H9 (cell line): ENCODE data around the gene CLECL1. TPM values are rescaled to one million over a fixed set of nuclear protein-coding genes. Genes with fewer than 3 reads are reported as not detected.

Experiments
- DNase-seq: peaks from one replicate; pipeline ENCODE4 v3.0.0-alpha.2; 2017
- H2AFZ ChIP-seq: one replicate; pipeline ENCODE4 v1.6.1; 2013; ENCODE audit warnings: mild to moderate bottlenecking, low read length, control low read depth, moderate library complexity
- H2AK5ac ChIP-seq: 2 replicates; pipeline ENCODE4 v1.6.1; 2013; ENCODE audit warnings: low read length, control low read depth, mixed read lengths; ENCODE audit not compliant: insufficient read length
- H2BK120ac ChIP-seq: one replicate; pipeline ENCODE4 v1.6.1; 2013; ENCODE audit warnings: low read depth, mild to moderate bottlenecking, low read length, control low read depth, inconsistent platforms; ENCODE audit not compliant: poor library complexity, severe bottlenecking
- H2BK12ac ChIP-seq: 2 replicates; pipeline ENCODE4 v1.6.1; 2013; ENCODE audit warnings: low read length, control low read depth, mixed read lengths, low read depth; ENCODE audit not compliant: insufficient read length
- H2BK15ac ChIP-seq: 2 replicates; pipeline ENCODE4 v1.6.1; 2013; ENCODE audit warnings: low read depth, low read length, control low read depth
- H2BK20ac ChIP-seq: one replicate; pipeline ENCODE4 v1.6.1; 2013; ENCODE audit warnings: low read depth, mild to moderate bottlenecking, low read length, control low read depth, inconsistent platforms; ENCODE audit not compliant: poor library complexity, severe bottlenecking
- H2BK5ac ChIP-seq: 2 replicates; pipeline ENCODE4 v1.6.1; 2013; ENCODE audit warnings: low read length, control low read depth, mixed read lengths; ENCODE audit not compliant: insufficient read length
- H3K14ac ChIP-seq: 2 replicates; pipeline ENCODE4 v1.6.1; 2013; ENCODE audit warnings: low read length, control low read depth; ENCODE audit not compliant: insufficient read depth
- H3K18ac ChIP-seq: 2 replicates; pipeline ENCODE4 v1.6.1; 2013; ENCODE audit warnings: low read depth, mild to moderate bottlenecking, mixed read lengths, low read length, control low read depth; ENCODE audit not compliant: insufficient read length
- H3K23ac ChIP-seq: 2 replicates; pipeline ENCODE4 v1.6.1; 2013; ENCODE audit warnings: low read length, control low read depth, mixed read lengths, low read depth; ENCODE audit not compliant: insufficient read length
- H3K23me2 ChIP-seq: 2 replicates; pipeline ENCODE4 v1.6.1; 2013; ENCODE audit warnings: low read depth, mild to moderate bottlenecking, mixed read lengths, low read length, control low read depth; ENCODE audit not compliant: insufficient read length, poor library complexity, severe bottlenecking
- H3K27ac ChIP-seq: 2 replicates; pipeline ENCODE4 v1.5.1; 2013; ENCODE audit warnings: low read length, control low read depth, mixed read lengths, low read depth; ENCODE audit not compliant: insufficient read length
- H3K27me3 ChIP-seq: 2 replicates; pipeline ENCODE4 v1.6.1; 2013; ENCODE audit warnings: low read length, control low read depth, inconsistent platforms; ENCODE audit not compliant: insufficient read depth
- H3K4ac ChIP-seq: 2 replicates; pipeline ENCODE4 v1.6.1; 2013; ENCODE audit warnings: low read depth, mild to moderate bottlenecking, control low read depth, inconsistent platforms, low read length, moderate library complexity
- H3K4me1 ChIP-seq: 2 replicates; pipeline ENCODE4 v1.6.1; 2013; ENCODE audit warnings: low read length, control low read depth, inconsistent platforms; ENCODE audit not compliant: insufficient read depth
- H3K4me2 ChIP-seq: 2 replicates; pipeline ENCODE4 v1.6.1; 2013; ENCODE audit warnings: low read length, control low read depth, mixed read lengths; ENCODE audit not compliant: insufficient read length, insufficient read depth
- H3K56ac ChIP-seq: 2 replicates; pipeline ENCODE4 v1.6.1; 2013; ENCODE audit warnings: low read depth, mild to moderate bottlenecking, mixed read lengths, low read length, control low read depth; ENCODE audit not compliant: insufficient read length
- H3K79me1 ChIP-seq: 2 replicates; pipeline ENCODE4 v1.6.1; 2013; ENCODE audit warnings: low read depth, mild to moderate bottlenecking, moderate library complexity, low read length, control low read depth, inconsistent platforms; ENCODE audit not compliant: insufficient read depth, poor library complexity, severe bottlenecking
- H3K79me2 ChIP-seq: 2 replicates; pipeline ENCODE4 v1.6.1; 2013; ENCODE audit warnings: low read length, control low read depth, inconsistent platforms; ENCODE audit not compliant: insufficient read depth
- H3K9ac ChIP-seq: 2 replicates; pipeline ENCODE4 v1.6.1; 2013; ENCODE audit warnings: low read length, control low read depth, mixed read lengths; ENCODE audit not compliant: insufficient read length; ENCODE audit errors: extremely low read depth
- H3K9me3 ChIP-seq: one replicate; pipeline ENCODE4 v1.6.1; 2013; ENCODE audit warnings: low read depth, low read length, inconsistent platforms; ENCODE audit not compliant: control insufficient read depth
- H3T11ph ChIP-seq: one replicate; pipeline ENCODE4 v1.6.1; 2013; ENCODE audit warnings: mild to moderate bottlenecking, low read length, control low read depth, inconsistent platforms
- H4K20me1 ChIP-seq: one replicate; pipeline ENCODE4 v1.6.1; 2013; ENCODE audit not compliant: control insufficient read depth, insufficient read length, insufficient read depth
- H4K5ac ChIP-seq: 2 replicates; pipeline ENCODE4 v1.6.1; 2013; ENCODE audit warnings: low read depth, mild to moderate bottlenecking, mixed read lengths, low read length, control low read depth; ENCODE audit not compliant: insufficient read length
- H4K8ac ChIP-seq: replicated peaks from 2 replicates; pipeline ENCODE4 v1.6.1; 2013; ENCODE audit warnings: low read length, control low read depth, mixed read lengths, low read depth; ENCODE audit not compliant: insufficient read length
- H4K91ac ChIP-seq: 2 replicates; pipeline ENCODE4 v1.6.1; 2013; ENCODE audit warnings: low read depth, mild to moderate bottlenecking, moderate library complexity, mixed read lengths, low read length, control low read depth; ENCODE audit not compliant: insufficient read length
- H3K27ac Mint-ChIP-seq, 3 experiments: 2 replicates in 2 of 3; 3 replicates in 1 of 3; pipeline ENCODE4 v1.8.0; 2020 to 2021; ENCODE audit warnings: mixed read lengths in 3 of 3, mild to moderate bottlenecking in 1 of 3, moderate library complexity in 1 of 3
- H3K27me3 Mint-ChIP-seq: 2 replicates; pipeline ENCODE4 v1.8.0; 2021; ENCODE audit warnings: low read depth, mild to moderate bottlenecking, moderate library complexity, mixed read lengths
- H3K36me3 Mint-ChIP-seq, 3 experiments: 2 replicates in 2 of 3; 3 replicates in 1 of 3; pipeline ENCODE4 v1.8.0; 2020 to 2021; ENCODE audit warnings: low read depth in 3 of 3, mixed read lengths in 3 of 3; ENCODE audit not compliant: insufficient read depth in 1 of 3
- H3K4me1 Mint-ChIP-seq, 2 experiments: 2 replicates each; pipeline ENCODE4 v1.8.0; 2020; ENCODE audit warnings: mixed read lengths in 2 of 2
- H3K4me3 Mint-ChIP-seq, 2 experiments: 2 replicates in 1 of 2; 3 replicates in 1 of 2; pipeline ENCODE4 v1.8.0; 2020 to 2021; ENCODE audit warnings: mild to moderate bottlenecking in 2 of 2, mixed read lengths in 2 of 2, moderate library complexity in 1 of 2
- H3K9me3 Mint-ChIP-seq, 2 experiments: 2 replicates in 1 of 2; 3 replicates in 1 of 2; pipeline ENCODE4 v1.8.0; 2020; ENCODE audit warnings: mild to moderate bottlenecking in 2 of 2, mixed read lengths in 2 of 2, moderate library complexity in 1 of 2
- CTCF ChIP-seq: fragments of 200-600 bp; sonication (generic); conservative IDR thresholded peaks from 3 replicates; pipeline ENCODE4 v1.8.0; 2021; ENCODE audit warnings: antibody characterized with exemption, mild to moderate bottlenecking
- WGBS: extraction: QIAGEN DNeasy Blood & Tissue Kit; methylation state at CpG from one replicate; pipeline ENCODE4 v1.1.7; 2013; ENCODE audit warnings: missing lambda C conversion rate, low lambda C conversion rate, mixed read lengths; ENCODE audit not compliant: insufficient read length; ENCODE audit errors: extremely low coverage; 5-methylcytosine and 5-hydroxymethylcytosine counted together
- total RNA-seq: library from RNA; stranded (reverse); gene quantifications from 2 replicates; pipeline ENCODE4 v1.2.1, GENCODE V29; 2021

The CLECL1 gene
- total RNA-seq, 1 experiment from 2014 or later: not detected

GRCh38 chr12:9673404-9674225 is 59.3 kb downstream of the CLECL1 start:
- Histone ChIP-seq H2BK120ac (no peak overlapping the region), H3K23ac (no peak overlapping the region), H2BK5ac (no peak overlapping the region), H3K56ac (no peak overlapping the region), H3K4me2 (no peak overlapping the region), H3K79me1 (no peaks in the 10 kb centered on the region), H3K4me1 (no peaks in the 10 kb centered on the region), H4K20me1 (no peaks in the 10 kb centered on the region), H2BK12ac (no peak overlapping the region), H2BK15ac (no peak overlapping the region), H3T11ph (no peak overlapping the region), H3K27ac (no peak overlapping the region), H2AK5ac (no peak overlapping the region), H4K91ac (no peak overlapping the region), H3K14ac (no peak overlapping the region), H4K8ac (no peak overlapping the region), H3K18ac (no peak overlapping the region), H3K4ac (no peak overlapping the region), H2BK20ac (no peak overlapping the region), H3K9ac (no peak overlapping the region), H4K5ac (no peak overlapping the region), H2AFZ (no peak overlapping the region), H3K23me2 (no peaks in the 10 kb centered on the region), H3K27me3 (no peaks in the 10 kb centered on the region), H3K9me3 (no peaks in the 10 kb centered on the region), H3K79me2 (no peaks in the 10 kb centered on the region)
- no CpG with 5 or more reads among the region's 6 CpGs for WGBS
- peak overlapping the region in 1 of 3 experiments; percentile 31; a peak in 1 of 7 replicates for H3K27ac Mint-ChIP-seq
- no peaks in the 10 kb centered on the region; the same call in 1 of the 2 replicates for H3K27me3 Mint-ChIP-seq
- H3K36me3 Mint-ChIP-seq: peaks cover 2 to 7% (median 5%) of the 10 kb centered on the region in 3 experiments; a peak in 4 of 7 replicates
- peaks cover 3 to 9% of the 10 kb centered on the region in 2 experiments; a peak in 2 of 4 replicates for H3K4me1 Mint-ChIP-seq
- no peaks in the 10 kb centered on the region for H3K9me3 Mint-ChIP-seq
- DNase-seq: peak; percentile 61
- TF ChIP-seq CTCF: no peak
- H3K4me3 Mint-ChIP-seq: no peak overlapping the region

Other genes starting within 250 kb of the CLECL1 start
- 0.15 TPM in 1 of 2 replicates, not detected in the other for gene KLRB1, start 125.2 kb downstream of the CLECL1 start, total RNA-seq
- 2.1 and 2.3 TPM in 2 replicates for gene CLEC2D, start 63.4 kb downstream of the CLECL1 start, total RNA-seq
- gene CD69, start 27.8 kb upstream of the CLECL1 start, total RNA-seq: not detected in 2 replicates
- not detected in 2 replicates for gene KLRF1, start 94.4 kb upstream of the CLECL1 start, total RNA-seq
- gene CLEC2B, start 136.3 kb upstream of the CLECL1 start, total RNA-seq: not detected in 2 replicates
- gene KLRF2, start 148.4 kb upstream of the CLECL1 start, total RNA-seq: not detected in 2 replicates
- gene CLEC2A, start 199.3 kb upstream of the CLECL1 start, total RNA-seq: 0.87 TPM in 1 of 2 replicates, not detected in the other
- gene CLEC12A, start 238.3 kb upstream of the CLECL1 start, total RNA-seq: not detected in 2 replicates